ENCODE measurements around the gene CTXND1. TPM values are rescaled to one million over a fixed set of nuclear protein-coding genes. Genes with fewer than 3 reads are reported as not detected.

Gene CTXND1
- total and polyA plus RNA-seq, 2 of the 4 experiments (the other 2 are of a cell fraction), result not detected

GRCh38 chr15:80274554-80274953 is 22.5 kb upstream of the CTXND1 start:
- no peak overlapping the region for H2BK120ac ChIP-seq (ENCODE audit: low read depth, low read length)
- dilution Hi-C loops (cut with HindIII; ENCODE audit: low sequenced_read_pairs, unreplicated experiment), result no loop called here
- H3K36me3 ChIP-seq (ENCODE audit: control insufficient read depth, insufficient read depth, low read length), result no peaks in the 10 kb centered on the region
- H4K8ac ChIP-seq (ENCODE audit: low read depth in 2 of 2, low read length in 2 of 2), result no peak overlapping the region
- no peak overlapping the region for H2BK20ac ChIP-seq (ENCODE audit: low read depth, low read length)
- DNase-seq, result no peak
- CTCF ChIA-PET, result no interaction called here
- H3K18ac ChIP-seq (ENCODE audit: low read depth, low read length), result no peak overlapping the region
- TF ChIP-seq CEBPB (IDR thresholded peaks at IDR 0.05; ENCODE audit: low read depth, low read length), result no peak
- H3K9me1 ChIP-seq (ENCODE audit: insufficient read depth, low read length), result no peaks in the 10 kb centered on the region
- H3K79me1 ChIP-seq (ENCODE audit: low read depth in 1 of 2, low read length in 2 of 2), result no peaks in the 10 kb centered on the region
- no peak for ATAC-seq (ENCODE audit: low read depth)
- H2AK5ac ChIP-seq (ENCODE audit: low read depth, low read length), result no peak overlapping the region
- no peak overlapping the region for H4K5ac ChIP-seq (ENCODE audit: low read depth, low read length)
- no peak overlapping the region for H2AK9ac ChIP-seq (replicated peaks; ENCODE audit: low read depth, low read length, poor library complexity)
- WGBS, 2 experiments (ENCODE audit: extremely low coverage in 2 of 2, insufficient read length in 1 of 2), result 40% methylated on average over 1 of the region's 3 CpGs; no CpG with 5 or more reads in 1 of the 2 experiments
- H2BK15ac ChIP-seq (ENCODE audit: low read depth, low read length), result no peak overlapping the region
- no peaks in the 10 kb centered on the region for H3K9me3 ChIP-seq (ENCODE audit: control insufficient read depth, insufficient read depth, low read length)
- no peak overlapping the region for H3K14ac ChIP-seq (replicated peaks; ENCODE audit: low read depth, low read length)
- intact Hi-C loops (cut with micrococcal nuclease), result no loop called here
- H3K4me1 ChIP-seq (ENCODE audit: control insufficient read depth, insufficient read depth, low read length), result no peaks in the 10 kb centered on the region
- H2AFZ ChIP-seq (replicated peaks; ENCODE audit: low read length, poor library complexity), result no peak overlapping the region
- H3K9ac ChIP-seq (ENCODE audit: low read depth, low read length), result no peak overlapping the region
- H3K23ac ChIP-seq (ENCODE audit: low read depth, low read length), result no peak overlapping the region
- no peak overlapping the region for H4K91ac ChIP-seq (ENCODE audit: insufficient read depth, low read depth, low read length)
- in situ Hi-C loops (cut with MboI; ENCODE audit: low sequenced_read_pairs), result no loop called here
- POLR2A ChIA-PET (ENCODE audit: unreplicated experiment), result no interaction called here
- H2BK5ac ChIP-seq (ENCODE audit: low read depth, low read length, poor library complexity, severe bottlenecking), result no peak overlapping the region
- BruUV-seq (replicated peaks), result no TSS peak
- H4K20me1 ChIP-seq (ENCODE audit: insufficient read depth, low read length), result no peaks in the 10 kb centered on the region
- H3K4me2 ChIP-seq (ENCODE audit: low read depth, low read length), result no peak overlapping the region
- no peak overlapping the region for H3K56ac ChIP-seq (ENCODE audit: extremely low read depth, insufficient read depth, low read length)
- H3K4me3 ChIP-seq (ENCODE audit: insufficient read depth, low read depth, low read length), result no peak overlapping the region
- H3K27me3 ChIP-seq (ENCODE audit: control insufficient read depth, insufficient read depth, low read length), result peaks cover 27% of the 10 kb centered on the region
- no peak overlapping the region for H3K4ac ChIP-seq (ENCODE audit: low read depth, low read length)
- no peak overlapping the region for H3K27ac ChIP-seq (ENCODE audit: insufficient read depth, low read length)

All from IMR-90 (cell line).